HG03378 (cell line): Measurements from ENCODE around the gene RNF144B.
"Not testable (repeated sequence)": the region's sequence is repeated elsewhere in the genome, so short reads cannot be mapped to it uniquely, and the experiment has no call there.

Experiments
- ATAC-seq: cut with Tn5 transposase; IDR thresholded peaks from one replicate; pipeline ENCODE4 v1.9.1; 2021; ENCODE audit warnings: mild to moderate bottlenecking, moderate library complexity; ENCODE audit not compliant: unreplicated experiment

Gene RNF144B

DNA sequence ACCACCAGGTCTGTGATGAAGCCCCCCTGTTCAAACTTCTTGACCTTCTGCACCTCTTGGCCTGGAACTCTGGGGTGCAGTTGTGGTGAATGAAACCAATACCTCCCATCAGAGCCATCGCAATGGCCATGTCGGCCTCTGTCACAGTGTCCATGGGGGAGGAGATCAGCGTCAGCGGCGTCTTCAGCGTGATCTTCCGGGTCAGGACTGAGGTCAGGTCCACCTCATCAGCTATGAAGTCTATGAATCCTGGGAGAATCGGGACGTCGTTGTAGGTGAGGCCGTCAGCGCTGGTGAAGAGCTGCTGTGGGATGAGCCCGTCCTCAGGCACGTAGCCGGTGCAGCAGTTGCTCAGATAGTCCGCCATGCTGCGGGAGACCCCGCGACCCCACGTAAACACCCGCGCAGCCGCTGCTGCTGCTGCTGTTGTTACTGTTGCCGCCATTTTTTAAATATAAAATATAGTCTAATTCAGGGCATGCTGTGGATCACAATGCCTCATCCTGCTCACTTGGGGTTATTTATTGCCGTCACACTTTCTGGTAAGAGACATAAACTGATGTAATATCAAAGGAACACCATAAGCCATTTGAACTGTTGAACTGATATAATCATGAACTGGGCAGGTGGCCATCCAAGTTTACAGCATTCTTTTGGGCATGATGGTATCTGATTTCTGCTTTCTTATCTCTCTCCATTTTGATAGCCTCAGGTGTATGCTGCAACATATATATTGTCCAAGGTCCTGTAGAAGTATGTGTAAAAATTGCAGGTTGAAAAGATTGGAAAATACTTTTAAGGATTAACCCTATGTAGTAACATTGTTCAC is 18.7 kb upstream of the RNF144B start:
- no peak for ATAC-seq

- no peak for ATAC-seq
These were observed 16.1 kb upstream of the RNF144B start for GRCh38 chr6:18371010-18371409.

DNA sequence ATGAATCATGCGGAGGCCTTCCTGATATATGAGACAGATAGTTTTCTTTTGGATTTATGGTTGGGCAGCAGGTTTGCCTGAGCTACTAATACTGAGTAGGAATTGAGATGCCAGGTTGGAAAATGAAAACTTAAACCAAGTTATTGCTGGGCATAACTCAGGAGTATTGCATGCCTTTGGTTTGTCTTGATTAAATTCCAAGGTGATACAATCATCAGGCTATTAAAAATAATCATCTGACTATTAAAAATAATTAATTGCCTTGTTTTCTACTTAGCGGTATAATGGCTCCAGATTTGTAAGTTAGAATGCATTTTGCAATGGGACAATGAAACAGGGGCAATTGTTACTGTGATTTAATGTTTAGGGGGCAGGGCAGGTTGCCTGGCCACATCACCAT is 15.5 kb upstream of the RNF144B start:
- ATAC-seq: no peak

- no peak for ATAC-seq
These were observed 6.9 kb upstream of the RNF144B start for GRCh38 chr6:18380158-18380836.

GRCh38 chr6:18380851-18381250 is 6.3 kb upstream of the RNF144B start:
- no peak for ATAC-seq

GRCh38 chr6:18383441-18383840 is 3.7 kb upstream of the RNF144B start:
- no peak for ATAC-seq

GRCh38 chr6:18384621-18385020 is 2.5 kb upstream of the RNF144B start:
- ATAC-seq: no peak

DNA sequence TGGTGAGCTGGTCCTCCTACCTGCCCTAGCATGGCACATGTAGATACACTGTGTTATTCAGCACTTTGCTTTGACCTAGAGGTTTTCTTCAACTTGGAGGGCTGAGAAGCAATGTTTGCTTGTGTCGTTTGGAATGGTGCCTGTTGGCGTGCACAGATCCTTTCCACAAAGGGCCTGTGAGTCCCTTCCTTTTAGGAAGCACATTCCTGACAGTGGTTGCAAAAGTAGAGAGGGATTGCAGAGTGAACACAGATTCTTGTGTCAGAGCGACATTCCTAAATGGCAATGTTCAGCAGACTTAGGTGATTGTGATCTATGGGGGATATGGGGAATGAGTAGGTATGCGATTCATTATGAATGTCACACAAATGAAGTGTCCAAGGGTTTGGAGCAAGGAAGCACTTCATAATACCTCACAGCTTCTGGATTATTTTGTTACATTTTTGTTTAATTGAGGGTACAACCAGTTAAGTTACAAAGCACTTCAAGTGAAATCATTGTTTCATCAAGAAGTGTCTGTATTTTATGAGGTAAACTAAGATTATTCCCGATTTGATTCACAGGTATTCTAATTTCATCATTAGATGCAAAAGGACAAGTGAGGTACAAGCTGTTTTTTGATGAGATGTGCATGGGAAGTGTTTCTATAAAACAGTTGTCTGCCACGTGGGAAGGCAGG is 713 bp upstream of the RNF144B start:
- no peak for ATAC-seq

DNA sequence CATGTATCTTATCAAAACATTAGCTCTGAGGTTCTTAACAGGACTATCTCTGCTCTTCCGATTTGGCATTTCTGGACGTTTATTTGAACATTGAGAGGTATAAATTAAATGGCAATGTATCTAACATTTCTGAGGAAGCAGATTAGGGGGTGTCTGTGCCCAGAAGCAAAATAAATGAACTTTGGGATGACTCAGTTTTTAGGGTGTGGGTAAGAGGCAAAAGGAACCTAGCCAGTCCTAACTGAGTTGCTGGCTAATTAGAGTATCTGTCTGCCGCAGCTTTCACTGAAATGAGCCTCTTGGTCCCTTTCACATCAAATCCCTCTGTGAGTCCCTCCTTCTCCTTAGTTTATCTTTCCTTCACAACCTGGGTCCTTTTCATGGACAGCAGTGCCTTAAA is 1.1 kb downstream of the RNF144B start:
- no peak for ATAC-seq

GRCh38 chr6:18388942-18389341 is 1.8 kb downstream of the RNF144B start:
- ATAC-seq: no peak

- no peak for ATAC-seq
These were observed 2.3 kb downstream of the RNF144B start for GRCh38 chr6:18389479-18389878.

DNA sequence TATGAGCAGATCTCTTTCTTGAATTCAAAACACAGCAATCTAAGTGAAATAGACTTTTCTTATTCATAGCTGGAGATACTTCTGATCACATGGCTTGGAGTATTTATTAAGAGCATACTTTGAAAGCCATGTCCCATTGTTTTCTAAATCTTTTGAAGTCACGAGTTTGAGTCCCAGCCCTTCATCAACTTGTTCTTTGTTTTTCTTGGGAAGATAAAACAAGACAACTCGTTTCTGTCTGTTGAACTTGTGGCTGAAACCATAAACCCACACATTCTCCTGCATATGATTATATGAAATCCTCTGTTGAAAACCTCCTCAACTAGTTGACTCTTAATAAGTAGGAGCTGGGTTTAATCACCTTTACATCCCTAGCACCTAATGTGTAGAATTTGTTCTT is 3.3 kb downstream of the RNF144B start:
- ATAC-seq: no peak

DNA sequence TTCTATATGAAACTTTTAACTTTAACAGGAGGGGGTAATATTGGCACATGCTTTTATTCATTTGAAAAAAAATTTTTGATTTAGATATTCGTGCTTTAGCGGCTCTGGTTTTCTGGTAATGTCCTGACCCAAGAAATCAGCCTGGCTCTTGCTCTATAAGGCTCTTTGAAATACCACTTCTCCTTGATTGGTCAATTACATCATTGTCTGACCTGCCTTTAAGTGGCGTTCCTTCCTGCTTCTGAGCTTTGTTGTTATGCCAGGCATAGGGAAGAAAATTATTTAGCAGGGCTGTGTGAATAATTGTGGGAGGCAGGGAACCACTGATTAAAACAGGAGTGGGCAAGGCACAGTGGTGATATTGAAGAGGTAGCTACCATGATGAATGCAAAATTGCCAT is 3.9 kb downstream of the RNF144B start:
- ATAC-seq: no peak

DNA sequence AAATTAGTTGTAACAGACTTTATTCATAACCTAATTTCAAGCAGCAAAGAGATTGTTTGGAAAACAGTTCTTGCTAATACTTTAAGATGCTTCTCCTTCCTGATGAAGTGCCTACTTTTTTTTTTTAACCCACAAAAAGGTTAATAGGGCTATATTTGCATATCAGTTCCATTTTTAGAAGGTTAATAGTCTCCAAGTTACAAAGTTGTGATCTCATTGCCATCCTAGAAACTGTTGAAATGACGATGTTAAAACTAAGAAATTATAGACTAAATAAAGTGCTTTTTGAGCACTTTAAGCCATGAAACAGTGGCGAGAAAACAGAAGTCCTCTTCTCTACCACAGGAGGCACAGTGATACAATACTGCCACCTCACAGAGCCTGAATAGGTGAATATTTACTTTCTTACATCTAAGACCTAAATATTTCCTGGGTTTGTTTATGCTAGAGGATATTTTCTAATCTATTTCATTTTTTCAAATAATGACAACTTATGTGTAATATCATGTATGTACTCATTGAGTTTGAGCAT is 5.3 kb downstream of the RNF144B start:
- no peak for ATAC-seq

DNA sequence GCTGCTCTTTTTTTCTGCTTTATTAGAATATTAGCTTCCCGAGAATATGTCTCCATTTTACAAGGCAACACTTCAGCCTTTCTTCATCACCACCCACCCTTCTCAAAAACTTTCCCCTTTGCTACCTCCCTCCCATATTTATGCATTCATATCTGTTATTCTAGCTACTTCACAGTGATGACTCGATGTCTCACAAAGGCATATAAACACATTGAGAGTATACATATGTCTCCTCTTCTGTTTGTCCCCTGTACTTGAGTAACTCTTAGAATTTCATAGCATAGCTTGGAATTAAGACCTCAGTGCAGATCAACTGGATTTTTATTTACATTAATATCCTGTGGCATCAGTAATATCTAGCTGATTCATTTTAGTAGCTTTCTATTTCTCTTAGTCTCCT is 6.5 kb downstream of the RNF144B start:
- no peak for ATAC-seq

DNA sequence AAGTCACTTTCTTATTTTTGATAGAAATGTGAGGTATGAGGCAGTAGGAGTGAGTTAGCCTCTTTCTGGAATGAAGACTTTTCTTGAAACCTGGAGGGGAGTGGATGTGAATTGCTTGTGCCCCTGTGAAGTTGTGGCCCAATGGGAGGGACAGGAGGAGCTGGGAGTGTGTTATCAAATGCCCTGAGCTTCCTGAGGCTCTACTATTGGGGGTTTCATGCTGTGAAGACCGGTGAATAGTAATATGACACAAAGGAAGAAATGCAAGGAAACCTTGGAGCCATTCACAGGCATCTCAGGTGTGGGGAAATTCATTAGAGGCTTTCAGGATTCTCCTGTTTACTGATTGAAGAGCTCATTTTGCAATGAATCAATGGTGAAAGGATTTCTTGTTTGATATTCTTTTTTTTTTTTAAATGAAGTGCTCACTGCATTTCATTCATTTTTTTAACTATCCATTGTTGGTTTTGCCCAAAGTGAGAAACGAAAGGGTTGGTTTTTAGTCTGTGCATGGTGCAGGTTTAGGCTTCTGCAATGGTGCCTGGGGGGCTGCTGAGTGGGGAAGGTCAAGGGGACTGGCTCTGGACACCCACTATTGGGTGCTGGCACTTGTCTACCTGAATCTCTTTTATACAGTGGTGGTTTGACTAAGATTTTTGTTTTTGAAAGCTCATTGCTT is 8.2 kb downstream of the RNF144B start:
- no peak for ATAC-seq

DNA sequence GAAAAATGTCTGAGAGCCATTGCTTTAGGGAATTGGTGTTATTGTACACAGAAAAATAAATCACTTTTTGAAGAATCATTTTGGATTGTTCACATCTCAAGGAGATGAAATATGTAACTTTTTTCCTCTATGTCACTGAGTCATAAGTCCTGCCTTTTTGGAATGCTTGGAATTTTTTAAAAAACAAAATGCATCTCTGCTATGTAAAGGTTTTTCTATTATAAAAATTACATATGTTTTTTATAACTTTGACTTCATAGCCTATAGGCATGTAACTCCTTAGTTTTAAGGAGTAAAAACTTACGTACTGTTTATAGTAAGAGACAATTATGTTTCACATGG is 8.7 kb downstream of the RNF144B start:
- ATAC-seq: no peak

DNA sequence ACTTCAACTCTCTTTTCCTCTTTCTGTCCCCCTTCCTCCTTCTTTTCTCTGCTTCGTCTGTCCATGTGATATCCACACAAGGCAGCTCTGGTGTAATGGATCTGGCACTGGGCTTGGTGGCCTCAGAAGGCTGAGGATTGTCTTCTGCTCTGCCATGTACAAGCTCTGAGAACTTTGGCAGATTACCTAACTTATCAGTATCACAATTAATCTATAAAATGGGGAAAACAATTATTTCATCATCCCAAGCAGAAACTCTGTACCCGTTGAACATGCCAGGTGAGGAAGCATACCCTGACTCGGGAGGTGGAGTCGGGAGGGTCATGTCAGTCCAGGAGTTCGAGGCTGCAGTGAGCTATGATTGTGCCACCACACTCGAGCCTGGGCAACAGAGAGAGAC is 10.6 kb downstream of the RNF144B start:
- ATAC-seq: no peak

DNA sequence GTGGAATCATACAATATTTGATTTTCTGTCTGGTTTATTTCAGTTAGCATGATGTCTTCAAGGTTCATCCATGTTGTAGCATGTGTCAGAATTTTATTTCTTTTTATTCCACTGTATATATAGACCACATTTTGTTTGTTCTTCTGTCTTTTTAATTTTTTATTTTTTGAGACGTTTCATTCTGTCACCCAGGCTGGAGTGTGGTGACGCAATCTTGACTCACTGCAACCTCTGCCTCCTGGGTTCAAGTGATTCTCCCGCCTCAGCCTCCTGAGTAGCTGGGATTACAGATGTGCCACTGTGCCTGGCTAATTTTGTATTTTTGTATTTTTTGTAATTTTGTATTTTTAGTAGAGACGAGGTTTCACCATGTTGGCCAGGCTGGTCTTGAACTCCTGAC is 11.1 kb downstream of the RNF144B start:
- not testable (repeated sequence) for ATAC-seq

DNA sequence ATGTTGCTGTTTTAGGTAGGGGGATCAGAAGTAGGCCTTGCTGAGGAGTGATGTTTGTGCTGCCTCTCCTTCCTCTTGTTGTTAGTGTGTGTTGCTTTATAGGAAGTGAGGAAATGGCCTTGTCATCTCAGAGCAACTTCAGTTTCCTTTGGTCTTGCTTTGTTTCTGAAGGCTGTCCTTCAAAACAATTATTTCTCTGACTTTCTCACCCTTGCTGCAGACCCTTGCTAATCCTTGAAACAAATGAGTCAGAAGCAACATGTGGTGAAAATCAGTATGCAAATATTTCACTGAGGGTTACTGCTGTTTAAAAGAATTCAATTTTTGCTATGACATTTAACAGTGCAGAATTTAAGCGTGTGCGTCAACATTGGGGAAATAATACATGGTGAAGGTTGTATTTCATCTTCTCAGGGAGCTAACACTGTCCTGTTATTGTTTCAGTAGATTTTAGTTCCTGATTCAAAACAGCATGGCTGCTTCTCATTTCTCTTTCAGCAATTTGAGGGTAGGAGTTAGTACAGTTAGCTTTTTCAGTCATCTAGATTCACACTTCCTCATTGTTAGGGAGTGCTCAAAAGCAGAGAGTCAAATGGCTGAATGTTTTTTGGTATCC is 13.8 kb downstream of the RNF144B start:
- ATAC-seq: peak; percentile 92

GRCh38 chr6:18404965-18405364 is 17.8 kb downstream of the RNF144B start:
- ATAC-seq: not testable (repeated sequence)
